Hepatocyte (in vitro differentiated cells): ENCODE data around the gene RPS6KA2. TPM values are rescaled to one million over a fixed set of nuclear protein-coding genes. Genes with fewer than 3 reads are reported as not detected.

Experiments
- DNase-seq: peaks from one replicate; pipeline ENCODE4 v3.0.0-alpha.2; 2016; ENCODE audit warnings: low spot score
- H2AFZ ChIP-seq: fragments of 200-600 bp; sonication (generic); 2 replicates; pipeline ENCODE4 v1.6.0; 2016; ENCODE audit warnings: antibody characterized with exemption, mild to moderate bottlenecking
- H3K27ac ChIP-seq: fragments of 200-600 bp; sonication (generic); 2 replicates; pipeline ENCODE4 v1.5.1; 2016; ENCODE audit warnings: mild to moderate bottlenecking
- H3K27me3 ChIP-seq: fragments of 200-600 bp; sonication (generic); 2 replicates; pipeline ENCODE4 v1.6.1; 2016
- H3K36me3 ChIP-seq: fragments of 200-600 bp; sonication (generic); replicated peaks from 2 replicates; pipeline ENCODE4 v1.5.1; 2016; ENCODE audit warnings: low read depth; ENCODE audit not compliant: insufficient read depth
- H3K4me1 ChIP-seq: fragments of 200-600 bp; sonication (generic); 2 replicates; pipeline ENCODE4 v1.5.1; 2016; ENCODE audit warnings: mild to moderate bottlenecking, moderate library complexity; ENCODE audit not compliant: insufficient read depth
- H3K4me2 ChIP-seq: fragments of 200-600 bp; sonication (generic); 2 replicates; pipeline ENCODE4 v1.6.0; 2016
- H3K4me3 ChIP-seq: fragments of 200-600 bp; sonication (generic); 2 replicates; pipeline ENCODE4 v1.5.1; 2016; ENCODE audit warnings: mild to moderate bottlenecking
- H3K79me2 ChIP-seq: fragments of 200-600 bp; sonication (generic); 2 replicates; pipeline ENCODE4 v1.6.0; 2017; ENCODE audit warnings: mild to moderate bottlenecking
- H3K9me2 ChIP-seq: fragments of 200-600 bp; sonication (generic); replicated peaks from 2 replicates; pipeline ENCODE4 v1.6.0; 2017; ENCODE audit warnings: mild to moderate bottlenecking; ENCODE audit not compliant: insufficient read depth
- H3K9me3 ChIP-seq: fragments of 200-600 bp; sonication (generic); 2 replicates; pipeline ENCODE4 v1.5.1; 2016; ENCODE audit warnings: low read depth, mild to moderate bottlenecking
- H4K20me1 ChIP-seq: fragments of 200-600 bp; sonication (generic); 2 replicates; pipeline ENCODE4 v1.6.0; 2016; ENCODE audit warnings: mild to moderate bottlenecking; ENCODE audit not compliant: insufficient read depth, poor library complexity, severe bottlenecking
- EZH2 ChIP-seq: fragments of 200-600 bp; sonication (generic); IDR thresholded peaks from 2 replicates; pipeline ENCODE4 v1.6.1; 2016; ENCODE audit warnings: antibody characterized with exemption, mild to moderate bottlenecking, borderline replicate concordance
- EZH2phosphoT487 ChIP-seq: fragments of 200-600 bp; sonication (generic); IDR thresholded peaks from one replicate; pipeline ENCODE4 v1.6.1; 2018; ENCODE audit warnings: antibody characterized with exemption, mild to moderate bottlenecking, low read depth, moderate library complexity; ENCODE audit not compliant: unreplicated experiment, severe bottlenecking
- WGBS: methylation state at CpG from one replicate; pipeline ENCODE4 v1.1.6; 2016; ENCODE audit warnings: low lambda C conversion rate; ENCODE audit errors: missing lambda C conversion rate; 5-methylcytosine and 5-hydroxymethylcytosine counted together
- polyA plus RNA-seq: library from polyadenylated mRNA; unstranded; fragments of >200 nt; fragmentation: Nextera tagmentation; extraction: Ambion mirVana; gene quantifications from 2 replicates; pipeline ENCODE4 v1.2.1, GENCODE V29; 2016
- total RNA-seq: library from RNA; depleted of rRNA; stranded (reverse); fragments of >200 nt; gene quantifications from 2 replicates; pipeline ENCODE4 v1.2.3, GENCODE V29; 2014
- TF ChIP-seq, protein P1 (sequence below): fragments of 200-600 bp; sonication (generic); IDR thresholded peaks from 2 replicates; pipeline ENCODE4 v1.5.1; 2016; ENCODE audit warnings: antibody characterized with exemption, mild to moderate bottlenecking; ENCODE audit not compliant: poor library complexity

RPS6KA2 gene
- total and polyA plus RNA-seq, 2 experiments from 2014 or later = 27.7 to 29.2 TPM

DNA sequence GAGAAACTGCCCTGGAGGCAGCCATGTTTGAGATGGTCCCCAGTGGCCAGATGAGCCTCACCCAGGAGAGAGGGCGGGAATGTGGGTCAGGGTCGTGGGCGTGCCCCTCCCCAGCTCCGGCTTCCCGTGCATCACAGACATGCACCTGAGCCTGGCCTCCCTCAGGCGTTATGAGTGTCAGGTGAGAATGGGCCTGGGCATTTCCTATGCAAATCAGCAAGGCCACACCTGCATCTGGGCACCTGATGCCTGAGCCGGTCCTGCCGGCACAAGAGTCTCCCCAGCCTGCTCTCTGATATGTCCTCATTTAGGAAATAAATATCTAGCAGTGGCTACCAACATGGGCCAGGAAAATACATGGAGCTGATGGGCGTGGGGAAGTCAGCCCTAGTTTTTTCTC lies 123.0 kb downstream of the RPS6KA2 start:
- H3K27me3 ChIP-seq = no peaks in the 10 kb centered on the region
- H3K4me2 ChIP-seq = no peak overlapping the region
- no peak for TF ChIP-seq EZH2phosphoT487
- TF ChIP-seq EZH2 = no peak
- TF ChIP-seq, protein P1, sequence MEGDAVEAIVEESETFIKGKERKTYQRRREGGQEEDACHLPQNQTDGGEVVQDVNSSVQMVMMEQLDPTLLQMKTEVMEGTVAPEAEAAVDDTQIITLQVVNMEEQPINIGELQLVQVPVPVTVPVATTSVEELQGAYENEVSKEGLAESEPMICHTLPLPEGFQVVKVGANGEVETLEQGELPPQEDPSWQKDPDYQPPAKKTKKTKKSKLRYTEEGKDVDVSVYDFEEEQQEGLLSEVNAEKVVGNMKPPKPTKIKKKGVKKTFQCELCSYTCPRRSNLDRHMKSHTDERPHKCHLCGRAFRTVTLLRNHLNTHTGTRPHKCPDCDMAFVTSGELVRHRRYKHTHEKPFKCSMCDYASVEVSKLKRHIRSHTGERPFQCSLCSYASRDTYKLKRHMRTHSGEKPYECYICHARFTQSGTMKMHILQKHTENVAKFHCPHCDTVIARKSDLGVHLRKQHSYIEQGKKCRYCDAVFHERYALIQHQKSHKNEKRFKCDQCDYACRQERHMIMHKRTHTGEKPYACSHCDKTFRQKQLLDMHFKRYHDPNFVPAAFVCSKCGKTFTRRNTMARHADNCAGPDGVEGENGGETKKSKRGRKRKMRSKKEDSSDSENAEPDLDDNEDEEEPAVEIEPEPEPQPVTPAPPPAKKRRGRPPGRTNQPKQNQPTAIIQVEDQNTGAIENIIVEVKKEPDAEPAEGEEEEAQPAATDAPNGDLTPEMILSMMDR = no peak
- H3K4me3 ChIP-seq = no peak overlapping the region
- H3K4me1 ChIP-seq = no peaks in the 10 kb centered on the region
- no peak for DNase-seq
- 90% methylated on average over 6 of the region's 9 CpGs for WGBS
- no peaks in the 10 kb centered on the region for H4K20me1 ChIP-seq
- H3K9me3 ChIP-seq = no peaks in the 10 kb centered on the region
- H3K36me3 ChIP-seq = no peaks in the 10 kb centered on the region
- no peaks in the 10 kb centered on the region for H3K79me2 ChIP-seq
- no peaks in the 10 kb centered on the region for H3K9me2 ChIP-seq
- H2AFZ ChIP-seq = no peak overlapping the region
- H3K27ac ChIP-seq = no peak overlapping the region

DNA sequence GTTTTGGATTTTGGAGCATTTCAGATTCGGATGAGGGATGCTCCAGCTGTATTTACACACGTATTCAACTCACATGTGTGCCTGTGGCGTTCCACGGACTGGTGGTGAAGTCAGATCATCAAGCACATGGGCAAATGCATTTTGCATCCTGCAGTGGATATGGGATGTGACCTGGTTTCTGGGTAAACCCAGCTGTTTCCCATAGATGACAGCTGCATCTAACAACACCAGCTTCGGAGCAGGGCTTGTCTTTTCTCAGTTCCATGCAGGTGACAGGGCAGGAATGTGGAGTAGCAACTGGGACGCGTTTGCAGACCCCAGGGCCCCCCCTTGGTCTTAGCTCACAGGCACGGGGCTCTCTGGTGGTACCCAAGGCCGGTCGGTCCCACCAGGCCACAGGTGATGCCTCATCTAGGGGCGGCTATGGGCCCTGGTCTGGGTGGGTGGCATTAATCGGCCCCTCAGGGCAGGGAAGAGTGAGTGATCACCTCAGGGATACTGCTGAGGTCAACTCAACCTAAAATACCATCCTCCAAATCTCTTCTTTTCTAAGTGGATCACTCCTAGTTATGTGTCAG lies 123.8 kb downstream of the RPS6KA2 start:
- DNase-seq = no peak
- no peaks in the 10 kb centered on the region for H3K27me3 ChIP-seq
- H3K36me3 ChIP-seq = no peaks in the 10 kb centered on the region
- no peaks in the 10 kb centered on the region for H3K9me3 ChIP-seq
- no peak overlapping the region for H3K4me2 ChIP-seq
- TF ChIP-seq EZH2 = no peak
- TF ChIP-seq EZH2phosphoT487 = no peak
- TF ChIP-seq, protein P1 = no peak
- H2AFZ ChIP-seq = no peak overlapping the region
- H3K4me1 ChIP-seq = no peaks in the 10 kb centered on the region
- no peak overlapping the region for H3K4me3 ChIP-seq
- no peak overlapping the region for H3K27ac ChIP-seq
- no peaks in the 10 kb centered on the region for H3K9me2 ChIP-seq
- H4K20me1 ChIP-seq = no peaks in the 10 kb centered on the region
- no peaks in the 10 kb centered on the region for H3K79me2 ChIP-seq
- WGBS = 91% methylated on average over 12 of the region's 12 CpGs

DNA sequence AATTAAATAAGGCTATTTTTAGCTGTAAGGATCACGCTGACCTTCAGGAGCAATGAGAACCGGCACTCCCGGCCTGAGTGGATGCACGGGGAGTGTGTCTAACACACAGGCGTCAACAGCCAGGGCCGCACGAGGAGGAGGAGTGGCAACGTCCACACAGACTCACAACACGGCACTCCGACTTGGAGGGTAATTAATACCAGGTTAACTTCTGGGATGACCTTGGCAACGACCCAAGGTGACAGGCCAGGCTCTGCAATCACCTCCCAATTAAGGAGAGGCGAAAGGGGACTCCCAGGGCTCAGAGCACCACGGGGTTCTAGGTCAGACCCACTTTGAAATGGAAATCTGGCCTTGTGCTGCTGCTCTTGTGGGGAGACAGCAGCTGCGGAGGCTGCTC lies 124.6 kb downstream of the RPS6KA2 start:
- Histone ChIP-seq H3K4me2 (no peak overlapping the region), H3K9me2 (no peaks in the 10 kb centered on the region), H3K36me3 (no peaks in the 10 kb centered on the region), H3K27me3 (no peaks in the 10 kb centered on the region), H4K20me1 (no peaks in the 10 kb centered on the region), H3K27ac (no peak overlapping the region), H3K79me2 (no peaks in the 10 kb centered on the region), H3K4me1 (no peaks in the 10 kb centered on the region), H3K4me3 (no peak overlapping the region), H2AFZ (no peak overlapping the region), H3K9me3 (no peaks in the 10 kb centered on the region)
- TF ChIP-seq, protein P1 = no peak
- no peak for TF ChIP-seq EZH2phosphoT487
- TF ChIP-seq EZH2 = no peak
- 79% methylated on average over 14 of the region's 14 CpGs for WGBS
- no peak for DNase-seq

DNA sequence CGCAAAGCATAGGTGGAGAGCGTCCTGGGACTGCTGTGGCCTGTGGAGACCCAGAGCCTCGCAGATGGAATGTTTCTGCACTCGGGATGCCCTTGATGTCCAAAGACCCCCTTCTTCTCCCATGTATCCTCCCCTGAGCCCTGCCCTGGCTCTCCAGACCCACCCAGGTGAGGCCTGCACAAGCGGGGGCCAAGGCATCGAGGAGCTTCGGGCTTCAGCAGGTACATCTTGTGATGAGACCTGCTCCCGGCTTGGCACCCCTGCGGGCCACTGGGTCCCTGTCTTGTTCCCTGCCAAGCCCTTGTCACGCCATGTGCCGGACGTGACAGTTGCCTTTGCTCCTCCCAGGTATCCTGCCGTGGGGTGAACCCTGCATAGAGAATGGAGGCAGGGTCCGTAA lies 125.8 kb downstream of the RPS6KA2 start:
- Histone ChIP-seq H2AFZ (no peak overlapping the region), H3K36me3 (no peaks in the 10 kb centered on the region), H3K79me2 (no peaks in the 10 kb centered on the region), H3K9me2 (no peaks in the 10 kb centered on the region), H3K9me3 (no peaks in the 10 kb centered on the region), H3K4me3 (no peak overlapping the region), H3K4me1 (no peaks in the 10 kb centered on the region), H3K4me2 (no peak overlapping the region), H3K27ac (no peak overlapping the region), H3K27me3 (no peaks in the 10 kb centered on the region), H4K20me1 (no peaks in the 10 kb centered on the region)
- TF ChIP-seq EZH2phosphoT487 (no peak), EZH2 (no peak)
- TF ChIP-seq, protein P1 = no peak
- DNase-seq = no peak
- 98% methylated on average over 14 of the region's 14 CpGs for WGBS
